Activated T-cell treated with anti-CD3 and anti-CD28 coated beads, Interleukin-2, amount 50 U/mL, for 48 hours (primary cell): ENCODE results near the gene MAP1LC3B.
"Not testable (repeated sequence)": the region's sequence is repeated elsewhere in the genome, so short reads cannot be mapped to it uniquely, and the experiment has no call there.

Experiments used
- DNase-seq, 2 experiments: peaks; one replicate each; pipeline ENCODE4 v3.0.0-alpha.2; 2020

The MAP1LC3B gene

DNA sequence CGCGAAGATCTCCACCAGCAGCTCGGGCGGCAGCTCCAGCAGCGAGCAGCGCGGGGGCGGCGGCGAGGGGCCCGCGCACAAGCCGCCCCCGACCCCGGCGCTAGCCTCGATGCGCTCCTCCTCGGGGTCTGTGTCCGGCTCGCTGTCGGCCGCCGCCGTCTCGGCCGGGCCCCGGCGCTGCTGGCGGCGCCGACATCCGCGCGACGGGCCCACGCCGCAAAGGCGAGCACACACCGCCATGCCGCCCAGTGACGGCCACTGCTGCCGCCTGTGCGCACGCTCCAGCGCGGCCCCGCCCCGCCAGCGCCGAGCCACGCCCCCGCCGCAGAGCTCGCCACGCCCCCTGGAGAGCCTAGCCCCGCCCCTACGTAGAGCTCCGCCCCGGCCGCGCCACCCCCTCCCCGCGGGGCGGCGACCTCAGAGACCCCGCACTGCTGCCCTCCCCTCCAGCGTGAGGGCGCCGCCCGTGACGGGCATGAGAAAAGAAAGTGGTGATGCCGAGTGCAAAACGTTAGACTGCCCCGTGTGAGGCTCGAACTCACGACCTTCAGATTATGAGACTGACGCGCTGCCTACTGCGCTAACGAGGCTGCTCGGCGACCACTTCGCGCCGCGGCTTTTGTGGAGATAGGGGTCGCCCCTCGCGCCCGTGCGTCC, 8.5 kb upstream of the MAP1LC3B start, which contains the start of gene FBXO31:
TSS of gene FBXO31 (minus strand) at position 272 of the 657 bp plus-strand sequence. CDS start at position 240, 32 bp downstream.
- DNase-seq = peak; percentile 96

DNA sequence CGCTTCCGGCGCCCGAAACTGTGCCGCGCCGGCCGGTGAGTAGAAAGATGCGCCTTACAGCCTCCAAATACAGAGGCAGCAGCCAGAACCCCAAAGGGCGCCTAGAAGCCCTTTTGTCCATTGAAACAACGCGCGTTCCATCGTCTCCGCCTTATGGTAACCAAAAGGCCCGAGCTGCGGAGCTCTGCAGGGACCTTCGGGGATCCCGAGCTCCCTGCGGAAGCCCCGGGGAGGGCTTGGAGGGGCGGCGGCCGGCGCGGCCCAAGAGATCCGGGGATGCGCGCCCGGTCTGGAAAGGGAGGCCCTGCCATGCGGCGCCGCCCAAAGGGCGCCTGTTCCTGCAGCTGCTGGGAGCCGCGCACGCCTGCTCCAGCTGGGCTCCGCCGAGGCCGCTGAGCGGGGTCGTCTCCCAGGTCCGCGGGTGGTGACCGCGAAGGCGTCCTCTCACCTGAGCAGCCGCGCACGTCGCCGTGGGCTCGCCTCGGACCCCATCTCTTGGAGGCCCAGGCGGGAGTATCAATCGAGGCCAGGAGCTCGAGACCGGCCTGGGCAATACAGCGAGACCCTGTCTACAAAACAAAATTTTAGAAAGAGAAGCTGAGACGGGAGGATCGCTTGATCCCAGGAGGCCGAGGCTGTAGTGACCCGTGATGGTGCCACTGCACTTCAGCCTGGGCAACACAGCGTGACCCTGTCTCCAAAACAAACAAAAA, 7.8 kb upstream of the MAP1LC3B start:
- DNase-seq = no peak

DNA sequence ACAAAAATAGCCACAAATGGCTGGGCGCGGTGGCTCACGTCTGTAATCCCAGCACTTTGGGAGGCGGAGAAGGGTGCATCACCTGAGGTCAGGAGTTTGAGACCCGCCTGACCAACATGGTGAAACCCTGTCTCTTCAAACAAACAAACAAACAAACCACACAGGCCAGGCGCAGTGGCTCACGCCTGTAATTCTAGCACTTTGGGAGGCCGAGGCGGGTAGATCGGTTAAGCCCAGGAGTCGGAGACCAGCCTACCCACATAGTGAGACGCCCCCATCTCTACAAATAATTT, 7.3 kb upstream of the MAP1LC3B start:
- peak in 1 of 2 experiments; percentile 32 for DNase-seq

DNA sequence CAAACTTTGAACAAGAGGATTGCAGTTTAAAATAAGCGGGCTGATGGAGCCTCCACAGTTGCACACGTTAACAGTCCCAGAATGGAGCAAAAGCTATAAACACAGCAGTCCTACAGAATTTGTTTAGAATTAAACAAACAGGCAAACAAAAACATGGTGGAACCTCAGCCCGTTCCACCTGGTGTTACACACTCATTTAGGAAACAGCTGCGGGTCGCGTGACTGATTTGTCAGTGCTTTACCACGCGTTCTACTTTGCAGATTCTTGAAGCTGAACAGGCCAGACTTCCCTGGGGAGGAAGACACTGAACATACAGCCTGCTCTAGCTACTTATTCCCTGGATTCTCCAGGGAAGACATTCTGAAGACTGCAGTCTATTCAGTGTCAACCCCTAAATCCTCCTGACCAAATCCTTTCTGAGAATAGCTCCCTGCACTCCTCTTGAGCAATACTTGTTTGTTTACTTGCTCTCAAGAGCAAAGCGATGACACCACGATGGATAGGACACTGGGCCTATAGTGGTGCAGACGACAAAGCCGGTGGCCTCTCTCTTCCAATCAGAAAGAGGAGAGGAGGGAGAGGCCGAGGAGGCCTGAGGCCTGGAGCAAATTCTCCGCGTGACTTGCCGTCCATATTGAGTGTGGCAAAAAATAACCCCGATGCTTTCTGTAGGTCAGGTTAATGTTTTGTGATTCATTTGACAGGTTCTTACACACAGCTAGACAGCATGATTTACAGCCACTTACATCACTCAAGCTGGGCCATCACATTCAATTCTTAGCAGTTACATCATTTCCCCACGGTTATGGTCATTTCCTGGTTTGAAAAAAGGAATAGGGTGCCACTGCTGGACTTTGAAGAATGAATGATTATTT, 4.0 kb upstream of the MAP1LC3B start:
- DNase-seq = peak; percentile 82 to 86

DNA sequence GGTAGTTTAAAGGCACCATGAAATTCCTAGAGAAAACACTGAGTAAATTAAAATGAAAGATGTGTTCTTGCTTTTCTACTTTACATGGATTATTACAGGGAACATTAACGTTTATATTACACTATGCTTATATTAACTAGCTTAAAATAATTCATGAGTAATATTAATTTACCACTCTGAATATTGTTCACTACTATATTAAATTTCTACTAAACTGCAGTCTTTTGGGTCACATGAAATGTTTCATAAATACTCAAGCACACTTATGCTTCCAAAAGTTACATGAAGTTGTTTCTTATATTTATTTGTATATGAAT, 3.4 kb upstream of the MAP1LC3B start:
- DNase-seq = no peak

DNA sequence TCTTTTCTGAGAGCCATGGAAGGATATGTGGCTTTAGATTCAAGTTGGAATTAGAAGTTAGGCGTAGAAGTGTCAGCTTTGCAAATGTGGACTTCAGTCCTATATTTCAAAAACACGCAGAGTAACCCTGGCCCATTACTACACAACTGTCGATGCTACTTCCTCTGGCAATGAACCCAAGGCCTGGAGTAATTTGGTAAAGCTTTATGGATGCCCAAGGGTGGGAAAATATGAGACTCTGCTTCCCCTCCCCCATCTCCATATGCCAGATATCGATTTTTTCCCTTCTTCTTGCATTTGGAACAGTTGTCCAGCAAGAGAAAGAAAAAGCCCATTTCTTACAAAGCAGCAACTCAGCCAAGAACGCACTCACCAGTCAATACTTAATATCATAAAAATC, 2.9 kb upstream of the MAP1LC3B start:
- DNase-seq = no peak

DNA sequence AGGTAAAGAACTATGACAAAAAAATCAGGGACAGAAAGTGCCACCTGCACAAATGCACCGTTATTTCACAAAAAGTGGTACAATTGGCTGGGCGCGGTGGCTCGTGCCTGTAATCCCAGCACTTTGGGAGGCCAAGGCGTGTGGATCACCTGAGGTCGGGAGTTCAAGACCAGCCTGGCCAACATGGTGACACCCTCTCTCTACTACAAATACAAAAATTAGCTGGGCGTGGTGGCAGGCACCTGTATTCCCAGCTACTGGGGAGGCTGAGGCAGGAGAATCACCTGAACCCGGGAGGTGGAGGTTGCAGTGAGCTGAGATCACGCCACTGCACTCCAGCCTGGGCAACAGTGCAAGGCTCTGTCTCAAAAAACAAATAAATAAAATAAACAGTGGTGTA, 2.2 kb upstream of the MAP1LC3B start:
- DNase-seq = not testable (repeated sequence)

DNA sequence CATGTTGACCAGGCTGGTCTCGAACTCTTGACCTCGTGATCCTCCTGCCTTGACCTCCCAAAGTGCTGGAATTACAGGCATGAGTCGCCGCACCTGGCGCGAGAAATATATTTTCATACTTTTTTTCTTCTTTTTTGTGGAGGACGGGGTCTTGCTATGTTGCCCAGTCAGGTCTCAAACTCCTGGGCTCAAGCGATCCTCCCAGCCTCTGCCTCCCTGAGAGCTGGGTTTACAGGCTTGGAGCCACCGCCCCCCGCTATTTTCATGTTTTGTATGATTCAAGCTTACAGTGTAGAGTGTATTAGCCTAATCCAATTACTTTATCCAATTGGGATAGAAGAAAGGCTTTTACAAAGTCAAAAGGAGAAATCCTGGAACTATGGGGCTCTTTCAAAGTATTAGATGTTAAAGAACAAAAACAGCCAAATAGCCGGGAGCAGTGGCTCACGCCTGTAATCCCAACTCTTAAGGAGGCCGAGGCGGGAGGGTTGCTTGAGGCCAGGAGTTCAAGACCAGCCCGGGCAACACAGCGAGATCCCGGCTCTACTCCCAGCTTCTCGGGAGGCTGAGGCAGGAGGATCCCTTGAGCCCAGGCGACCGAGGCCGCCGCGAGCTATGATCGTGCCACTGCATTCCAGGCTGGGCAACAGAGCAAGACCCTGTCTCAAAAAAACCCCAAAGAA, 1.4 kb upstream of the MAP1LC3B start:
- DNase-seq = no peak

DNA sequence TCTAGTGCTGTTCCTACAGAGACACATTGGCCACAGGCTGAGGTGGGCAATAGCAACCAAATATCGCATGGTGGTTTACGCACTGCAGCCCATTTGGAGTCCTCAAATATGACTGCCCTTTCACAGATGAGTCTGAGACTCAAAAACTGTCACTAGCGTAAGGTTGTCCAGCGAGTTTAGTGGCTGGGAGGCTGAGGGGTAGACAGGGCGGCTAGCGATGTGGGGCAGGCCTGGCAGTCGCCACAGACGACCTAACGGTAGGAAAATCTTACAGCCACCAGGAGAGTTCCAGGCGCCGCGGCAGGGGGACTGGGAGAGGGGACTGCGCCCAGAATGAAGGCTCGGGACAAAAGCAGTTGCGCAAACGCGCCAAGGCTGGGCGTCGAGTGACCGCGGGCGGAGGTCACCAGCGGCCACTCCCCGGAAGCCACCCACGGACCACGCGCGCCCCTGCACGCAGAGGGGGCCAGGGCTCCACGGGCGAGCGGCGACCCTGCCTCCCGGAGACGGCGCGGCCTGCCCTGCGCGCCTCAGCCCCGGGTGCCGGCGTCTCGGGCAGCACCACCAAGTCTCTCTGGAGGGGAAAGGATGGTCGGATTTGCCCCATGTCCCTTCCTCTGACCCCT, 699 bp upstream of the MAP1LC3B start:
- DNase-seq = no peak

DNA sequence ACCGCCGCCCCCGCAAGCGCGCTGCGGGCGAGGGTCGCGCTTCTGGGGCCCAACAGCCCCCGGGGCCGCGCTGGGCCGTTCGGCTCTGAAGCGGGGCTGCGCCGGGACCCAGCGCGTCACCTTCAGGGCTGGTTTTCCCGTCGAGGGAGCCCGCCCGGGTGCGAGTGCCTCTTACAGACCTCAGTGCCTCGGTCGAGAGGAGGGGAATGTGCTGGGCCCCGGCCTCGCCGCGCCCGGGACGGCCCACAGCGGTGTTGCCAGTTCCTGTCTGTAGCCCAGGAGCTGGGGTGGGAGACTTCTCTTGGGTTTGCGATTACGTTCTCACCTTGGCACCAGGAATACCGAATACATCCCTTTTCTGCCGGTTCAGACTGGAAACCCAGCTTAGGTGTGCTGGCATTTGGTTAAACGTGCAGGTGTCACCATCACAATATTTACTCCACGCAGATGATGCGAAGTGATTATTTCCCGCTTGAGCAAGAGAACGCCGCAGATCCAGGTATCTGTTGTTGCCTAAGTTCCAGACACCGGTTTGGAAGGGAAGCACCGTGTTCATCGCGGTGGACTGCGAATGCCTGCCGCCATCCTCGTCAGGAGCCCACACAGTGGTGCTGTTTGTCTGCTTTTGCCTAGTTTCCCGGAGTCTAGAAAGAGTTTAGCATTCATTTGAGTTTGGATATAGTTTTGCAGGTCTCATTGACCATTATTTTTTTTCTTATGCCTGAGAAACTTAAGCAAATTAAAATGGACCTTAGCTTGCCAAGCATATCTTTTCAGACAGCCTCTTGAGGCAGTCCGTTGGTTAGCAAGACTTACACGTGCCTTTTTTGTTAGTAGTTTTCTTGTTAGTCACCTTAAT, 914 bp downstream of the MAP1LC3B start:
- DNase-seq = peak; percentile 62 to 68

DNA sequence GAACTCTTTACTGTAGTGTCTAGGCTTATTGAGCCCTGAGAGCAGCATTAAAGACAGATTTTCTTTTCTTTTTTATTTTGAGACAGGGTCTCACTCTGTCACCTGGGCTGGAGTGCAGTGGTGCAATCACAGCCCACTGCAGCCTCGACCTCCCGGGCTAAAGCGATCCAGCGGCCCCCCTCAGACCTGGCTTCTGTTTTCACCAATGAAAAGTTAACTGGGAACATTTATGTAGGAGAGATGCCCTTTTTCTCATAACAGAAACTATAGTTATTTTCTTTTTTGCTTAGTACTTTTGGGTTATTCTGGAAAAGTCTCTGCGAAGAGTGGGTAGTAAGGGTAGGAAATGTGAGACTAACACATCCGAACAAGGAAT, 1.5 kb downstream of the MAP1LC3B start:
- DNase-seq = no peak

DNA sequence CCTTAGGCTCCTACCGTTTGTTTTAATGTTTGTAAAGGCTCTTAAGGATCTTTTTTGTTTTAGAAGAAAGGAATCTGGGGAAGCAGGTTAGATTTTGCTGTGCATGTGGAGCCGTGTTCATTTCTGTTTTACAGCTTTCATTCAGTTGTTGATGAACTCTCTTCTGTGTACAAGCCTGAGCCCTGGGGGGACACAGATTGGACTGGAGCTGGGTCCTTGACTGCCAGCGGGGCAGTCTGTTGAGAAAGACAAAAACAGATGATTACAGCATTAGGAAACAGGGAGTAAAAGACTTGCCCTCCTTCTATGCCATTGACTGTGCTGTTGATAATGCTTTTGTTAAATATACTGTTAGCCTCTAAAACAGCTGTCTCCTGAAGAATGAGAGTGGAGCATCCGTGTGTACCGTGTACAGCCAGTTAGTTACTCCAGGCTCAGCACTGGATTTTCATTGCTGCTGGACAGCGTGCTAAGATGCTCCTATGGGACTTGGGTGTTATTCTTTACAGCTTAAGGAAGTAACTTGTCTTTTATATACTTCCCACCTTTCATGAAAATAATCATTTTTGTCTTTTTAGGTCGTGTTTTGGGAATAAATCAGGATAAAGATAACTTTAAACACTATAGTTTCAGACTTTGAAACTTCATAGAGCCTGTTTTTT, 3.2 kb downstream of the MAP1LC3B start:
- no peak for DNase-seq

DNA sequence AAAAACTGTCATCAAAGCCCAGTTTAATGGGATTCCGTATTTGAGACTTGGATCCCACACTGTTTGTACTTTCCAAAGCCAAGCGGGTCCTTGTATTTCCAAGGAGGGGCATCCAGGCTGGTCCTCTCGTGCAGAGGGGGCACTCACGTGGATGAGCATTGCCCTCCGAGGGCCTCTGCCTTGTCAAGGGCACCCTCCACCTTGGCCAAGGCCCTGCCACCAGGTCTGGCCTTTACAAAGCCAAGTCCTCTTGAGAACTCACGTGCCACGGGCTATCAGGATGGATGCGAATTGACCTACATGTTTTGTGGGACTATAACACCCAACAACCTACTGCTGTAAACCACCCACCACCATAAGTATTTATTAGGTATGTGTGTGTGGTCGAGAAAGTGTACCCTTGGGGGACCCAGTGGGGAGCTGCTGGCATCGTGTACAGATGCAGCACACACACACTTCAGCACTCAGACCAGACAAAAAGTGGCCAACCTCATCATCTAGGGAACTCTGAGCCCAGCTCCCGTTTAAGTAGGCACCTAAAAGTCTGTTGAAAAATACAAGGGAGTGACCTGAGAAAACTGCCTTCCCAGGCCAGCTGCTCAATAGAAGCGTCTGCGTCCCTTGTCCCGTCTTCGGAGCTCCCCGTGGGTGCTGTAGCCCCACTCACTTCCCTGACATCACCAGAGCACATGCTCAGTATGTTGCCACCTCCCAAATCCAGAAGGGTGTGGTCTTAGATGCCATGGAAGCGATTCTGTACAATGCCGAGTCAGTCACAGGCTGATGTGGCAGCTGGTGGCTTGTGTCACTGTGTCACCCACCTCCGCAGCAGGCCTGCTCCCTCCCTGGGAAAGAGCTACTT, 12.9 kb downstream of the MAP1LC3B start:
- DNase-seq = no peak

DNA sequence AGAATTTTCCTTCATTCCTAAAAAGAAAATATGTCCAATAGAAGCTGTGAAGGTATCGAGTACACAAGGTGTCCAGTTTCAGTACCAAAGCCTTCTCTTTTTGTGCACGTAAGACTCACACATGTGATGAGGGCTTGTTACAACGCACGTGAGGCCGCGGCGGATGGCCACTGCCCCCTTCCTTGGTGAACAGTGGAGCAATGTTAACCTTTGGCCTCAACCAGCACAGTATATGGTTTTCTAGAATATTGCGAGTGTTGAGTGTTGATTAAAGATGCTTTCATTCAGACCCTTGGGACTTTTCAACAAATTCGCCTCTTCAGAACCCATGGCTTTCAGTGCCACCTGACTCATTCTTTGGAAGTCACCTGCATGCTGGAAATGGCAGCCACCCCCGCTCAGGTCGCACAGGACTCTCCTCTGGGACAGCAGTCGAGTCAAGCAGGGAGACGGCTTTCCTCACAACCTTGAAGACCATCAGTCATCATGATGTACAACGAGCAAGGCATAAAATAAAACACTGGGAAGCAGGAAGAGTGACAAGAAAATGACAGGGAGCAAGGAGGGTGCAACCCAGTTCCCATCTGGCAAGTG, 14.5 kb downstream of the MAP1LC3B start:
- DNase-seq = no peak

DNA sequence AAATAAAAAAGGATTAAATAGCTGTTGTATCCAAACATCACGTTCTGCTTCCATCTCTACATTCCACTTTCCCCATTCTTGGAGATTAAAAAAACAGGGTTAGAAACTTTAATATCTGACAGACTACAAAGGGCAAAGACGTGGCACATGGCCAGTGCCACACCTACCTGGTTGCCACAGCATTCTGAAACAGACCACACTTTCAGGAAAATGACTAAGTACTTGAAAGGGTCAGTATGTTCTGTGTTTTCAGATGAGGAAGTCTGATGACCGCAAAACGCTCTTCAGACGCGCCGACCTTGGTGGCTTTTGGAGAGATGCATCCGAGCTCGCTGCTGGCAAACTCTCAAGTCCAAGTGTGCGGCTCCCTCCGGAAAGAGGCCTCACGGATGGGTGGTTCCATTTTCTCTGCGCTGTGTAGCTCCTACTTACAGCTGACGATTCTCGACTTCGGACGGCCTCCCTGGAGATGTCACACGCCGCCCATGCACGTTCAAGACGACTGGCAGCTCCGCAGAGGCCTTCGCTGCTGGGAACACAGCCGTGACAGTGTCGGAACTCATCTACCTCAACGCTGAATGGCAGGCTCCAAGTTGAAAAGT, 15.5 kb downstream of the MAP1LC3B start:
- no peak for DNase-seq

DNA sequence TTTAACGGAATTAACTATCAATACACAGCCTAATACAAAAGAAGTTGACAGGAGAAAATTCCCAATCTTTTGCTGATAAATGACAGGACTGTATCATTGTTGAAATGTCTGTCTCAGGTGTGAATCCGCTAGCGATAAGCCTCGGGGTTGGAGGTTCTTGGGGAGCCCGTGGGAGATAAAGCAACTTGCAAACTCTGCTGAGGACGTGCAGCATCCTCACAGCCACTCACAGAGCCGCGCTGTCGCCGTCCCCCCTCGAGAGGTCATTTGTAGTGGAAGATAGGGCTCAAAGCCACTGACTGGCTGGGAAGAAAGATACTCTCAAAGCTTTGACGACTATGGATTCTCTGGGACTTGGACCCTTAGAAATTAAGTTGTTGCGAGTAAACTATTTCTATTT, 17.0 kb downstream of the MAP1LC3B start:
- no peak for DNase-seq

DNA sequence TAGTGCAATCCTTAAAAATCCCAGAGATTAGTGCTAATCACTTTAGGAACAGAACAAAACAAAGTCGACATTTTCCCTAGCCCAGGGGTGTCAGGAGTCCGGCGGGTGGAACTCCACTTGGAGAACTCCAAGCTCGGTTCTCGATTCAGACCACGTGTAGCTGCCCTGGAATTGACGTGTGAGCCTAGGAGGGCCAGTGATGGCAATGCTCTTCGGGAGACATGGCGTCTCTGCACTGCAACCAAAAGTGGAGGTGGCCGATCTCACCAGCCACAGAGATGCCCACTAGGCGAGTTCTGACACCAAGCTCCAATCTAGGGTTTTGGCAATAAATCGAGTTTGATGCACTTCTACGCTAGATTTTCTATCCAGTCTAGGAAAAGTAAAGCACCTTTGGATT, 17.6 kb downstream of the MAP1LC3B start:
- DNase-seq = no peak

DNA sequence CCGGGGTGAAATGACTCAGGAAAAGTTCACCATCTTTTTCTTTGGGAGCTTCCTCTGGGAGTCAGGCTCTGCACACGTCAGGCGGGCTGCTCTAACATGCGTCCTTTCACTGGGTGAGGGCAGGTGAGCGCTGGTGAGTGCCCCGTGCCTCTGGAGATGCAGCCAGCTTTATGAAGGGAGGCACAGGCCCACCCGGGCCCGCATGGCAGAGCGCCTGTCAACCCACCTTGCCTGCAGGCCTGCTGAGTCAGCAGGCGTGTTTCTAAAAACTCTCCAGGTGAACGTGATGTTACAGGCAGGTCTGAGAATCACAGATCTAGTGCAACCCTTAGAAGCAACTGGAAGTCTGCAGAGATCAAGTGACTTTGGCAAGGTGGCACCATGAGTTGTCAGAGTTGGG, 18.4 kb downstream of the MAP1LC3B start:
- DNase-seq = no peak

DNA sequence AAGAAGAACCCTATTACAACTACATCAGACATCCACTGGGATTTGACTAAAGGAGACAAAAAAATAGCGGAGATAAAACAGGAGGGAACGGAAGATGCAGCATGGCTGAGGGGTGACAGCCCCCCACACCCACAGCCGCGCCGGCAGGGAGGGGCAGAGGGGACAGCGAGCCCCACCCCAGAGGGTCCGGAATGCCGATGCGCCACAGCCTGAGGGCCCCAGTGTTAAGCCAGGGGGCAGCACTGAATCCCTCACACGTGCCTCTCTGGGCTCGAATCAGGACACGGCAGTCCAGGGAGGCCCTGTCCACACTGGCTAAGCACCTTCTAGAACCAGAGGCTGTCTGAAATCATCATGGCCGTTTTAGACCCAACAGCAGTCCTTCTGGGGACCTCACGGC, 18.8 kb downstream of the MAP1LC3B start:
- DNase-seq = no peak
